ENCODE results near the gene ARHGAP22. TPM values are rescaled to one million over a fixed set of nuclear protein-coding genes. Genes with fewer than 3 reads are reported as not detected.

Gene ARHGAP22
- total RNA-seq, 1 donor from 2014 or later, result 2.0 TPM

- Histone ChIP-seq H3K27ac (no peak overlapping the region), H3K27me3 (no peaks in the 10 kb centered on the region), H3K4me1 (peaks cover 0 to under 1% of the 10 kb centered on the region in 2 donors), H3K4me3 (no peak overlapping the region), H3K36me3 (no peaks in the 10 kb centered on the region), H3K9me3 (peaks cover 0 to 16% of the 10 kb centered on the region in 2 donors)
- no peak for TF ChIP-seq CTCF (IDR thresholded peaks at IDR 0.05)
- intact Hi-C loops (cut with DNase I), result no loop called here
- peak in 1 of 2 donors; percentile 58 for DNase-seq (ENCODE audit: low spot score in 2 of 2)
Measured at GRCh38 chr10:48612236-48612943, 7.5 kb upstream of the ARHGAP22 start.

- intact Hi-C loops (cut with DNase I), result no loop called here
- H3K36me3 ChIP-seq, result no peaks in the 10 kb centered on the region
- TF ChIP-seq CTCF (IDR thresholded peaks at IDR 0.05), result no peak
- H3K27me3 ChIP-seq, result no peaks in the 10 kb centered on the region
- H3K4me3 ChIP-seq, result no peak overlapping the region
- H3K4me1 ChIP-seq, result peaks cover 0 to 3% of the 10 kb centered on the region in 2 donors
- no peak overlapping the region for H3K27ac ChIP-seq
- DNase-seq (ENCODE audit: low spot score in 2 of 2), result no peak
- H3K9me3 ChIP-seq, result peaks cover 0 to 11% of the 10 kb centered on the region in 2 donors
Measured at GRCh38 chr10:48611133-48611532, 6.3 kb upstream of the ARHGAP22 start.

GRCh38 chr10:48610585-48611093 lies 5.8 kb upstream of the ARHGAP22 start:
- no peaks in the 10 kb centered on the region for H3K27me3 ChIP-seq
- intact Hi-C loops (cut with DNase I), result no loop called here
- no peak overlapping the region for H3K4me3 ChIP-seq
- TF ChIP-seq CTCF (IDR thresholded peaks at IDR 0.05), result no peak
- DNase-seq (ENCODE audit: low spot score in 2 of 2), result no peak
- peaks cover 0 to 6% of the 10 kb centered on the region in 2 donors for H3K9me3 ChIP-seq
- peaks cover 0 to 5% of the 10 kb centered on the region in 2 donors for H3K4me1 ChIP-seq
- peak overlapping the region; percentile 11 to 37 for H3K27ac ChIP-seq
- no peaks in the 10 kb centered on the region for H3K36me3 ChIP-seq

- intact Hi-C loops (cut with DNase I), result loop anchor here (1.0 kb wide), 1 partner anchor 45 kb away; no protein-coding TSS in a partner anchor
Measured at GRCh38 chr10:48609899-48610584, 5.2 kb upstream of the ARHGAP22 start.

GRCh38 chr10:48609441-48609840 lies 4.6 kb upstream of the ARHGAP22 start:
- TF ChIP-seq CTCF (IDR thresholded peaks at IDR 0.05), result no peak
- Histone ChIP-seq H3K36me3 (no peaks in the 10 kb centered on the region), H3K27me3 (no peaks in the 10 kb centered on the region), H3K4me1 (peaks cover 4 to 8% of the 10 kb centered on the region in 2 donors), H3K9me3 (no peaks in the 10 kb centered on the region), H3K4me3 (no peak overlapping the region), H3K27ac (no peak overlapping the region)
- intact Hi-C loops (cut with DNase I), result loop anchor here (1.0 kb wide), 1 partner anchor 46 kb away; no protein-coding TSS in a partner anchor
- DNase-seq (ENCODE audit: low spot score in 2 of 2), result no peak

More at GRCh38 chr10:48609899-48610584, 5.2 kb upstream of the ARHGAP22 start:
- peaks cover 4 to 6% of the 10 kb centered on the region in 2 donors for H3K4me1 ChIP-seq
- no peak overlapping the region for H3K4me3 ChIP-seq
- no peaks in the 10 kb centered on the region for H3K36me3 ChIP-seq
- H3K9me3 ChIP-seq, result peaks cover 0 to under 1% of the 10 kb centered on the region in 2 donors
- H3K27ac ChIP-seq, result peak overlapping the region; percentile 11 to 37
- DNase-seq (ENCODE audit: low spot score in 2 of 2), result no peak
- TF ChIP-seq CTCF (IDR thresholded peaks at IDR 0.05), result no peak
- no peaks in the 10 kb centered on the region for H3K27me3 ChIP-seq

All from ascending aorta (tissue), 2 donors.